OCI-LY7 (cell line): ENCODE measurements around the gene INSL3. TPM values are rescaled to one million over a fixed set of nuclear protein-coding genes. Genes with fewer than 3 reads are reported as not detected.

Experiments used
- BruUV-seq: library from RNA; stranded (reverse); fragments of 400-500 nt; replicated peaks from 2 replicates; lab custom pipeline; 2021; lab: Mats Ljungman, UMichigan
- CTCF ChIA-PET: fragments of 300-600 bp; sonication (Branson Sonifier 250); formaldehyde crosslinking; loops from one replicate; lab custom pipeline; 2022; ENCODE audit warnings: antibody characterized with exemption; ENCODE audit not compliant: unreplicated experiment; lab: Charles Lee
- POLR2A ChIA-PET: fragments of 300-600 bp; sonication (Branson Sonifier 250); formaldehyde crosslinking; loops from one replicate; lab custom pipeline; 2022; ENCODE audit warnings: antibody characterized with exemption; lab: Charles Lee
- DNase-seq: peaks from one replicate; pipeline ENCODE4 v3.0.0-alpha.2; 2015; ENCODE audit warnings: low spot score
- H2AFZ ChIP-seq: fragments of 200-600 bp; sonication (generic), shearing (Covaris generic); 2 replicates; pipeline ENCODE4 v1.6.1; 2014; ENCODE audit warnings: mild to moderate bottlenecking, antibody characterized with exemption, low read length, moderate library complexity
- H3K27ac ChIP-seq: fragments of 200-600 bp; sonication (generic); 2 replicates; pipeline ENCODE4 v1.5.1; 2014; ENCODE audit warnings: mixed run types, low read depth, mild to moderate bottlenecking, moderate library complexity, low read length, inconsistent platforms; ENCODE audit not compliant: poor library complexity, severe bottlenecking
- H3K36me3 ChIP-seq: fragments of 200-600 bp; sonication (generic); 2 replicates; pipeline ENCODE4 v1.6.1; 2014; ENCODE audit warnings: mild to moderate bottlenecking, antibody characterized with exemption, low read length, moderate library complexity, mixed read lengths; ENCODE audit not compliant: insufficient read depth
- H3K4me1 ChIP-seq: fragments of 200-600 bp; sonication (generic); 2 replicates; pipeline ENCODE4 v1.5.1; 2014; ENCODE audit warnings: mild to moderate bottlenecking, low read length; ENCODE audit not compliant: insufficient read depth, poor library complexity, severe bottlenecking
- H3K4me2 ChIP-seq: fragments of 200-600 bp; sonication (generic); 2 replicates; pipeline ENCODE4 v1.6.1; 2014; ENCODE audit warnings: mild to moderate bottlenecking, low read length
- H3K4me3 ChIP-seq: fragments of 200-600 bp; sonication (generic); 2 replicates; pipeline ENCODE4 v1.5.1; 2014; ENCODE audit warnings: mild to moderate bottlenecking, low read depth, low read length; ENCODE audit not compliant: poor library complexity, severe bottlenecking
- H3K79me2 ChIP-seq: fragments of 200-600 bp; sonication (generic); 2 replicates; pipeline ENCODE4 v1.6.1; 2016; ENCODE audit warnings: low read depth, mild to moderate bottlenecking, low read length, moderate library complexity, mixed read lengths; ENCODE audit not compliant: insufficient read depth
- H3K9me2 ChIP-seq: fragments of 200-600 bp; sonication (generic); 2 replicates; pipeline ENCODE4 v1.6.1; 2016; ENCODE audit warnings: mild to moderate bottlenecking, low read length, mixed read lengths; ENCODE audit not compliant: insufficient read depth
- H3K9me3 ChIP-seq: fragments of 200-600 bp; sonication (generic); 2 replicates; pipeline ENCODE4 v1.6.1; 2014; ENCODE audit warnings: mild to moderate bottlenecking, mixed run types, low read length, mixed read lengths
- H4K20me1 ChIP-seq: fragments of 200-600 bp; sonication (generic); 2 replicates; pipeline ENCODE4 v1.6.1; 2014; ENCODE audit warnings: mild to moderate bottlenecking, antibody characterized with exemption, low read length, moderate library complexity, mixed read lengths; ENCODE audit not compliant: insufficient read depth
- EZH2phosphoT487 ChIP-seq: fragments of 200-600 bp; sonication (generic); IDR thresholded peaks from 2 replicates; pipeline ENCODE4 v1.6.1; 2018; ENCODE audit warnings: low read depth, borderline replicate concordance, mild to moderate bottlenecking, mixed run types, antibody characterized with exemption, low read length, moderate library complexity, mixed read lengths
- intact Hi-C: fragments of 100-400 bp; cut with micrococcal nuclease; formaldehyde crosslinking; loops from one replicate; pipeline ENCODE4 v1.10.0; 2022; ENCODE audit not compliant: unreplicated experiment
- total RNA-seq, 2 experiments: library from RNA; depleted of rRNA in 1 of 2; stranded (reverse); fragments of >200 nt in 1 of 2; shearing (Covaris generic) in 1 of 2; gene quantifications; 2 replicates each; pipeline ENCODE4 v1.2.3, GENCODE V29; 2014 to 2022
- TF ChIP-seq, protein P1 (sequence below): fragments of 200-600 bp; sonication (generic); conservative IDR thresholded peaks from 2 replicates; pipeline ENCODE4 v1.5.1; 2014; ENCODE audit warnings: mild to moderate bottlenecking, antibody characterized with exemption, low read length, moderate library complexity, mixed read lengths

INSL3 gene
- total RNA-seq, 2 experiments from 2014 or later = 0.25 to 0.38 TPM

DNA sequence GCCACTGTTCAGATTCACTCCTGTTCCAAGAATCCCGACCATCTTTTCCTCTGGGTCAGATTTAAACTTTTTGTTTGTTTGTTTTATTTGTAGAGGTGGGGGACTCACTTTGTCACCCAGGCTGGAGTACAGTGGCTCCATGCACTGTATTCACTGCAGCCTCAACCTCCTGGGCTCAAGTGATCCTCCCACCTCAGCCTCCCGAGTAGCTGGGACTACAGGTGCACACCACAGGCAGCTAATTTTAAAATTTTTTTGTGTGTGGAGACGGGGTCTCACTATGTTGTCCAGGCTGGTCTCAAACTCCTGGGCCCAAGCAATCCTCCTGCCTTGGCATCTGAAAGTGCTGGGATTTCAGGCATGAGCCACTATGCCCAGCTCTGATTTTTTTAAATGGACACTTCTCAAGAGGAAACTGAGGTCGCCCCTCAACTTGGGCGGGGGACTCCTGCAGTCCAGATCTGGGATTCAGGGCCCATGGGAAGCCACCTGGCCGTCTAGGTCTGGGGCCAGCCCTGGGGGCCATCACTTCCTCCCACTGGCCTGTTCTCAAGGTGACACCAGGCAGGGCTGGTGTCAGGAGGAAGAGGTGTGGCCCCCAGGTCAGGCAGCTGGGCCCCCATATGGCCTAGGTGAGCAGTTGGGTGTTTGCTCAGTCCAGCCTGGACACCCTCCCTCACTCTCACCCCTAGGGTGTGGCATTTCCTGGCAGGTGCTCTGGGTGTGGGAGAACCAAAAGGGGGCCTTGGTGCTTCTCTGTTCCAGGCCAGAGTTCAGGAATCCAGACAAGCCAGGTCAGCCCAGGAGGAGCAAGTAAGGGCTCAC, 25.1 kb downstream of the INSL3 start:
- Histone ChIP-seq H3K4me1 (peaks cover 4% of the 10 kb centered on the region), H4K20me1 (no peaks in the 10 kb centered on the region), H2AFZ (no peak overlapping the region), H3K9me2 (no peaks in the 10 kb centered on the region), H3K27ac (no peak overlapping the region), H3K4me3 (no peak overlapping the region), H3K36me3 (no peaks in the 10 kb centered on the region), H3K4me2 (no peak overlapping the region), H3K79me2 (no peaks in the 10 kb centered on the region), H3K9me3 (no peaks in the 10 kb centered on the region)
- BruUV-seq = no TSS peak
- POLR2A ChIA-PET = interaction anchor here (0.6 kb wide), 1 partner anchor 32 kb away, joined by 4 read pairs; no protein-coding TSS in a partner anchor
- TF ChIP-seq, protein P1, sequence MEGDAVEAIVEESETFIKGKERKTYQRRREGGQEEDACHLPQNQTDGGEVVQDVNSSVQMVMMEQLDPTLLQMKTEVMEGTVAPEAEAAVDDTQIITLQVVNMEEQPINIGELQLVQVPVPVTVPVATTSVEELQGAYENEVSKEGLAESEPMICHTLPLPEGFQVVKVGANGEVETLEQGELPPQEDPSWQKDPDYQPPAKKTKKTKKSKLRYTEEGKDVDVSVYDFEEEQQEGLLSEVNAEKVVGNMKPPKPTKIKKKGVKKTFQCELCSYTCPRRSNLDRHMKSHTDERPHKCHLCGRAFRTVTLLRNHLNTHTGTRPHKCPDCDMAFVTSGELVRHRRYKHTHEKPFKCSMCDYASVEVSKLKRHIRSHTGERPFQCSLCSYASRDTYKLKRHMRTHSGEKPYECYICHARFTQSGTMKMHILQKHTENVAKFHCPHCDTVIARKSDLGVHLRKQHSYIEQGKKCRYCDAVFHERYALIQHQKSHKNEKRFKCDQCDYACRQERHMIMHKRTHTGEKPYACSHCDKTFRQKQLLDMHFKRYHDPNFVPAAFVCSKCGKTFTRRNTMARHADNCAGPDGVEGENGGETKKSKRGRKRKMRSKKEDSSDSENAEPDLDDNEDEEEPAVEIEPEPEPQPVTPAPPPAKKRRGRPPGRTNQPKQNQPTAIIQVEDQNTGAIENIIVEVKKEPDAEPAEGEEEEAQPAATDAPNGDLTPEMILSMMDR = no peak
- CTCF ChIA-PET = no interaction called here
- no peak for DNase-seq
- intact Hi-C loops = no loop called here

DNA sequence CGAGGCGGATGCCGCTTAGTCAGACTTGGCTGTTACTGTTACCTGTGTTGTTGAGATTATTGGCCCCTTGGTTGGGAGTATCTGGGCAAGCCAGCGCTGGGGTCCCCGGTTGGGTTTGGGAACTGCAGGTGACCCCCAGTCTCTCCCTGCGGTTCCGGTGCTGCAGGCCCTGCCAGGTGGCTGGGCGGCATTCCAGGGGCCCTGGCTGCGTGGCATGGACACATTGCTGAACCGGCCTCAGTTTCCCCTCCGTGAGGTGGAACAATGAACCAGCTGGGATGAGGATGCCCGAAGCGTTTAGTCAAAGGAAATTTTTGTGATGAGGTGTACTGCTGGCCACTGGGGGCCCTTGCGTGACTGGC, 25.8 kb downstream of the INSL3 start:
- H3K4me3 ChIP-seq = no peak overlapping the region
- no peaks in the 10 kb centered on the region for H3K36me3 ChIP-seq
- no peaks in the 10 kb centered on the region for H3K79me2 ChIP-seq
- no peak overlapping the region for H3K4me2 ChIP-seq
- DNase-seq = no peak
- ChIA-PET POLR2A (no interaction called here), CTCF (no interaction called here)
- H3K4me1 ChIP-seq = peaks cover 4% of the 10 kb centered on the region
- TF ChIP-seq, protein P1 = no peak
- no peak for TF ChIP-seq EZH2phosphoT487
- no TSS peak for BruUV-seq
- no peaks in the 10 kb centered on the region for H3K9me2 ChIP-seq
- intact Hi-C loops = no loop called here
- no peaks in the 10 kb centered on the region for H3K9me3 ChIP-seq
- H2AFZ ChIP-seq = no peak overlapping the region
- no peaks in the 10 kb centered on the region for H4K20me1 ChIP-seq
- no peak overlapping the region for H3K27ac ChIP-seq
